NCI-H2081 (cell line): ENCODE data around the gene CORO2B.
A peak's percentile ranks its signal among the peaks of the same experiment; 100 is the strongest.

Experiments used
- DNase-seq, 2 experiments: peaks; one replicate each; lab custom pipeline; 2025; lab: John Stamatoyannopoulos, UW

The CORO2B gene

DNA sequence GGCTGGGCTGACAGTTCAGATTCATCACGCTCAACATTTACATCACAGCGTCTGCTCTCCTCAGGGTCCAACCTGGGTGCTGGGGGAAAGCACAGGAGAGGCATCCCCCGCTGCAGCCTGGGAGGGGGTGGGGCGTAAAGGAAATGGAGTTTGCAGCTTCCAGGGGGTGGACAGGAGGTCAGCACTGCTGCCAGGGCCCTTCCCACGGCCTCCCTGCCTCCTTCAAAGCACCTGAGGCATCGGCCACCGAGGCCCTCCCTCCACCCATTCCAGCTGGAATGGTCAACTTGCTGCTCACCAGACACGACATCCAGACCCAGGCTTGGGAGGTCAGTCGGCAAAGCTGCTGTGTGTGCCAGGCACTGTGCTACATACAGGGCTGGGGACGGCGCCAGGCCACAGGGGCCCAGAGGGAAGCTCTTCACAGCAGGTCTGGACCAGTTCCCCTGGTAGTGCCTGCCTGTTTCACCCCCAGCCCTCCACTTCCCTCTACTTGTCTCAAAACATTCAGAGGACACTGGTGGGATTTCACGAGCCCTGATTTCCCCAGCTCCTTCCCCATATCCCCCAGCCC lies 121.2 kb downstream of the CORO2B start:
- no peak for DNase-seq

DNA sequence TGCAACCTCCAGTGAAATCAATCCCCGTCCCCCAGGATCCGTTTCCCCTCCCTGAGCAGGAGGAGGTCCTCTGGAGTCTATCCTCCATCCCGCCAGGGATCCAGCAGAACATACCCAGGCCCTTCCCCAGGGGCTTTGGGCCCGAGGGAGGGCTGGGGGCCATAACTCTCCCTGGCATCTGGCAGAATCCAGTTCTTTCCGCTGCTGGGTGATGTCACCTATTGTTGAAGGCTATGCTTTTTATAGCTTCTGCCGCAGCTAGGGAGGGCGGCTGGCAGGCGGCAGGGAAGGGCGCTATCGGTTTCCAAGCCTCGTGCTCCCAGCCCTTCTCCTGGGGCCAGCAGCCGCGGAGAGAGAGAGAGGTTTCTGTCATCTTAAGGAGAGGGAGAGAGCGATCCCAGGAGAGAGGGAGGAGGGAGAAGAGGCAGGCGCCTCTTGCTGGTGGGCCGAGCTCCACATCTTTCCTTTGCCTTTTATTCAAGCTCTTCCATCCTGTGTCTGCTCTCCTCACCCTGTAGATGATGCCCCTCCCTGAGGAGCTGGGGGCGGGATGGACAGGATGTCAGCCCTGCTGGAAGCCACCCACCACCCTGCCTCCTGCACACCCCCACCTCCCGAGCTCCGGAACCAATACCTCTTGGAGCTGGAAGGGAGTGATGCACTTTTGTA lies 121.8 kb downstream of the CORO2B start:
- DNase-seq, result peak; percentile 63 to 66

DNA sequence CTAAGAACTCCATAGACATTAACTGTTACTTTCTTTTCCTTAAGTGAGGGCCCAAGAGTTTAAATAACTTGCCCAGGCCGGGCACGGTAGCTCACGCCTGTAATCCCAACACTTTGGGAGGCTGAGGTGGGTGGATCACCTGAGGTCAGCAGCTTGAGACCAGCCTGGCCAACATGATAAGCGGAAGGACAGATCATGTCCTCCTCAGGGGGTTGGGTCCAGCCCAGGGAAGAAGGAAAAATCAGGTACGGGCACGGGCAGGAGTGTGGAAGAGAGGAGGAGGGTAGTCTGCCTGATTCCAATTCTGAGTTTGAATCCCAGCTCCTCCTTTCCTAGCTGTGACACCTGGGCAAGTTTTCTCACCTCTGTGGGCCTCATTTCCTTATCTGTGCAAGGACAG lies 123.1 kb downstream of the CORO2B start:
- no peak for DNase-seq

- no peak for DNase-seq
Observed at GRCh38 chr15:68704496-68705021, 125.8 kb downstream of the CORO2B start.

DNA sequence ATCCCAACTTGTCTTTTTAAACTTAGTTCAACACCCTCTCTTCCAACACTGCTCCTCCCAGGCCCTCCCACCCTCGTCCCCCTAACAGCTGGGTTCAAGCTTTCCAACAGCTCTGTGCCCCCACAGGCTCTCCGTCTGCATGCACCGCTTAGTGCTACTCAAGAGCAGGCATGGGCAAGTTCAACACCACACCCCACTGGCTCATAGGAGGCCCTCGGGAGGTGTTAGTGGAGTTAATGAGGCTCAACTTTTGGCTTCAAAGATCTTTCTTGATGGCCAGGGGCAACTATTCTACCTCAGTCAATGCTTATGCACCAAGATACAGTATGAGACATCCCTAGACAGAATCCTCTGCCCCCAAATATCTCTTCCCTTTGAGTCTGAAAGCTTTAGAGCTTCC lies 127.5 kb downstream of the CORO2B start:
- DNase-seq, result no peak

DNA sequence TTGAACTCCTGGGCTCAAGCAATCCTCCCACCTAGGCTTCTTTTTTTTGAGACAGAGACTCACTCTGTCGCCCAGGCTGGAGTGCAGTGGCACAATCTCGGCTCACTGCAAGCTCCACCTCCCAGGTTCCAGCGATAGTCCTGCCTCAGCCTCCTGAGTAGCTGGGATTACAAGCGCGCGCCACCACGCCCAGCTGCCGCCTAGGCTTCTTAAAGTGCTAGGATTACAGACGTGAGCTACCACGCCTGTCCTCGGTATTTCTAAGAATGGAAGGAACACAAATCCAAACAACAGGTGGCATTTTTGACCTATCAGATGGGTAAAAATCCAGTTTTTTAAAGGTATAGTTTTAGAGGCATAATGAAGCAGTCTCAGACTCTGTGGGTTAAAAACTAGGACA lies 128.1 kb downstream of the CORO2B start:
- no peak for DNase-seq

- no peak for DNase-seq
Observed at GRCh38 chr15:68707386-68707785, 128.6 kb downstream of the CORO2B start.

DNA sequence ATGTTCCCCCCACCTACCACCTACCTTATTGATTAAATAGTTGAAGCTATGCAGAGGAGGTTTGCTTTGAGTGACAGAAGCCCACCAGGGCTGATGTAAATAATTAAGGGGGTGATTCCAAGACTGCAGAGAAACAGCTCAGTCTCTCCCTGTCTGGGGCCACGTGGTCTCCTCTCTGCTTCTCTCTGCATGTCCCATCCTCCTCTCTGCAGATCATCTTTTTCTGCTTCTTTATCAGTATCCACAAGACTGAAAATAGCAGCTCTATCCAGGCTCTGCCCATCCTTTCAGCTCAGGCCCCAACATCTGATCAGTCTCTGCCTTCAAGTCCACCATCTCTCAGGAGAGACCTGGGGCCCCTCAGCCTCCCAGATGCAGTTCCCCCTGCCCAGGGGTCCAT lies 131.1 kb downstream of the CORO2B start:
- DNase-seq, result no peak

DNA sequence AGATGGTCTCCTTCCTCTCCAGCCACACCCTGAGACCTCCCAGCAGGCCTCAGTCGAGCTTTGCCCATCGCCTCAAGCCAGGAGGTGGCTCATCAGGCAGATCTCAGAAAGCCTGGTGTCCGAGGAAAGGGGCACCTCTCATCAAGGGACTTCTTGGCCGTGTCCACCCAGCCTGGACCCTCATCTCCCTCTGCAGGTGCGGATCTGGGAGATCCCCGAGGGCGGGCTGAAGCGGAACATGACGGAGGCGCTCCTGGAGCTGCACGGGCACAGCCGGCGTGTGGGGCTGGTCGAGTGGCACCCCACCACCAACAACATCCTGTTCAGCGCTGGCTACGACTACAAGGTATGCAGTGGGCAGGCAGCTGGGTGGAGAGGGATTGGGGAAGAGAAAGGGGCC lies 131.7 kb downstream of the CORO2B start:
- no peak for DNase-seq

GRCh38 chr15:68711406-68711805 lies 132.6 kb downstream of the CORO2B start:
- no peak for DNase-seq

- DNase-seq, result no peak
Observed at GRCh38 chr15:68712886-68713285, 134.1 kb downstream of the CORO2B start.

DNA sequence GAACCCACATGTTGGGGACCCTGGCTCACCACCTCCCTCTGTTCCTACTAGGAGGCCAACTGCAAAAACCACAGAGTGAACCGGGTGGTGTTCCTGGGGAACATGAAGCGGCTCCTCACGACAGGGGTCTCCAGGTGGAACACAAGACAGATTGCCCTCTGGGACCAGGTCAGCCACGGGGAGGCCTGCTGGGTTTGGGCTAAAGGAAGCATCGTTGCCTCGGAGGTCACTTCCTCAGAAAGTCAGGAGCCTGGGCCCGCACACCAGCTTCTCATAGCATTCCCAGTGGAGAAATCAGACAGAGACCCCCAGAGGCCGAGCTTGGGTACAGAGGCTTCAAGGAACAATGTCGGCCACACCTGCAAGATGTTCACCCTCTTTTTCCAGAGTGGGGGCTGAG lies 135.1 kb downstream of the CORO2B start:
- DNase-seq, result no peak

GRCh38 chr15:68715111-68715510 lies 136.3 kb downstream of the CORO2B start:
- DNase-seq, result no peak

GRCh38 chr15:68717951-68718350 lies 139.2 kb downstream of the CORO2B start:
- no peak for DNase-seq

- DNase-seq, result no peak
Observed at GRCh38 chr15:68718468-68718867, 139.7 kb downstream of the CORO2B start.

- DNase-seq, result no peak
Observed at GRCh38 chr15:68719051-68719450, 140.3 kb downstream of the CORO2B start.

- no peak for DNase-seq
Observed at GRCh38 chr15:68719672-68720071, 140.9 kb downstream of the CORO2B start.

DNA sequence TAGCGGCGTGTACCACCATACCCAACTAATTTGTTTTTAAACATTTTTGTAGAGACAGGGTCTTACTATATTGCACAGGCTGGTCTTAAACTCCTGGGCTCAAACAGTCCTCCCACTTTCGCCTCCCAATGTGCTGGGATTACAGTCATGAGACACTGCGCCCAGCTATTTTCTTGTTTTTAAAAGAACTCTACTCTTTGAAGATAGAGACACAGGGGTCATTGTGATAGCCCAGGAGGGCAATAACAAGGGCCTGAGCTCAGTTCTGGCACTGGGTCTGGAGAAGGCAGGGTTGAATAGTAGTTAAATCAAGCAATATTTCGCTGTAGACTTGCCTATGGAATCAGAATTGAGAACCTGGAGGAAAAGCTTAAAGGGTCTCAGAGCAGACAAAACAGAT lies 143.1 kb downstream of the CORO2B start:
- no peak for DNase-seq

- no peak for DNase-seq
Observed at GRCh38 chr15:68725736-68726135, 146.9 kb downstream of the CORO2B start.

DNA sequence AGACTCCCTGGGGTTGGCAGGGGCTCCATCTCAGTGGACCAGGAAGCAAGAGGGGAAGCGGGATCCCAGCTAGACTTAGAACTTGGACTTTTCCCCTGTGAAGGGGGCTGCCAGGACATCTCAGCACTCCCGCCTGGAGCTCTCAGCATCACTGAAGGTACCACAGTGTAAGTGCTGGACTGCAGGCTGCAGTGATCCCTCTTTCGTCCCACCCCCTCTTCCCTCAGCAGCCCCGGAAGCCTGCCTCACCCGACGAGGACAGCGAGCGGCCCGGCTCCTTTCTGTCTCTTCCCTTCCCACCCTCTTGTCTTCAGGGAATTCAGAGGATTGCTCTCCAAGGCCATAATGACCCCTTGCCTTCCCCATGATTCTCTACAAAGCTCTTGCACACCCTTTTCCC lies 147.5 kb downstream of the CORO2B start:
- DNase-seq, result no peak

DNA sequence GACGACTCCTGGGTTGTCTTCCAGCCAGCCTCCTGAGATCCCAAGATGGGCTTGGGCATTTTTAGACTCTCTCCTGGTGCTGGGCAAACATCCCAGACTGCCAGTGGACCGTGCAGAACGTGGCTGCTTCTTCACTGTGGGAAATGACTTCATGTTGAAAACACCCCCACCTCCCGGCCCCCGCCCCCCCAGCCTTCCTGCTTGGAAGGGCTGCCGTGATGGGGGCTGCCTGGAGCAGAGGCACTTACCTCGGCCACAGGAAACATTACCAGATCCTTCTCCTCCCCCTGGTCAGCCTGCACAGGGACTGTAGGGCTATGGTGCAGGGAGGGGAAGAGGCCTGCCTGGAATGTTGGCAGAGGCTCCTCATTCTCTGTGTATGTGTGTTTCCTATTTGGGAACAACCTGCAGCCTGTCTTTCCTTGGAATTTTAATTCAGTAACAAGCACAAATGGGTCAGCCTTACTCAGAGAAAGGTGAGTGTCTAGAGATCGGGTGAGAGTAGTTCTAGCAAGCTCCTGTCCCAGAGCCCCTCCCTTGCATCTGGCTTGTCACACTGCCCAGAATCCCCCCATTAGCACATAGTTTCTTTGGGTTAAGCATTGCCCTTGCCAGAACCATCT lies 151.1 kb downstream of the CORO2B start:
- no peak for DNase-seq

- peak in 1 of 2 experiments; percentile 21 for DNase-seq
Observed at GRCh38 chr15:68730471-68730919, 151.7 kb downstream of the CORO2B start.
